Loucy (cell line): ENCODE data around the gene CHL1.

Experiments
- EZH2phosphoT487 ChIP-seq: fragments of 200-600 bp; IDR thresholded peaks from 2 replicates; pipeline ENCODE4 v1.6.1; 2018; ENCODE audit warnings: antibody characterized with exemption, mild to moderate bottlenecking, moderate library complexity, borderline replicate concordance
- TF ChIP-seq, protein P1 (sequence below): fragments of 200-600 bp; sonication (generic); conservative IDR thresholded peaks from 2 replicates; pipeline ENCODE4 v1.5.1; 2014; ENCODE audit warnings: mild to moderate bottlenecking, antibody characterized with exemption, low read length

GRCh38 chr3:192215-192929 lies 4.2 kb upstream of the CHL1 start:
- TF ChIP-seq, protein P1, sequence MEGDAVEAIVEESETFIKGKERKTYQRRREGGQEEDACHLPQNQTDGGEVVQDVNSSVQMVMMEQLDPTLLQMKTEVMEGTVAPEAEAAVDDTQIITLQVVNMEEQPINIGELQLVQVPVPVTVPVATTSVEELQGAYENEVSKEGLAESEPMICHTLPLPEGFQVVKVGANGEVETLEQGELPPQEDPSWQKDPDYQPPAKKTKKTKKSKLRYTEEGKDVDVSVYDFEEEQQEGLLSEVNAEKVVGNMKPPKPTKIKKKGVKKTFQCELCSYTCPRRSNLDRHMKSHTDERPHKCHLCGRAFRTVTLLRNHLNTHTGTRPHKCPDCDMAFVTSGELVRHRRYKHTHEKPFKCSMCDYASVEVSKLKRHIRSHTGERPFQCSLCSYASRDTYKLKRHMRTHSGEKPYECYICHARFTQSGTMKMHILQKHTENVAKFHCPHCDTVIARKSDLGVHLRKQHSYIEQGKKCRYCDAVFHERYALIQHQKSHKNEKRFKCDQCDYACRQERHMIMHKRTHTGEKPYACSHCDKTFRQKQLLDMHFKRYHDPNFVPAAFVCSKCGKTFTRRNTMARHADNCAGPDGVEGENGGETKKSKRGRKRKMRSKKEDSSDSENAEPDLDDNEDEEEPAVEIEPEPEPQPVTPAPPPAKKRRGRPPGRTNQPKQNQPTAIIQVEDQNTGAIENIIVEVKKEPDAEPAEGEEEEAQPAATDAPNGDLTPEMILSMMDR, result no peak
- TF ChIP-seq EZH2phosphoT487, result no peak
